HG03103 (cell line): ENCODE data around the gene ZFX.
"Not testable (repeated sequence)": the region's sequence is repeated elsewhere in the genome, so short reads cannot be mapped to it uniquely, and the experiment has no call there.

Experiments used
- ATAC-seq: cut with Tn5 transposase; IDR thresholded peaks from one replicate; pipeline ENCODE4 v1.9.1; 2021; ENCODE audit warnings: low read depth; ENCODE audit not compliant: unreplicated experiment

The ZFX gene

DNA sequence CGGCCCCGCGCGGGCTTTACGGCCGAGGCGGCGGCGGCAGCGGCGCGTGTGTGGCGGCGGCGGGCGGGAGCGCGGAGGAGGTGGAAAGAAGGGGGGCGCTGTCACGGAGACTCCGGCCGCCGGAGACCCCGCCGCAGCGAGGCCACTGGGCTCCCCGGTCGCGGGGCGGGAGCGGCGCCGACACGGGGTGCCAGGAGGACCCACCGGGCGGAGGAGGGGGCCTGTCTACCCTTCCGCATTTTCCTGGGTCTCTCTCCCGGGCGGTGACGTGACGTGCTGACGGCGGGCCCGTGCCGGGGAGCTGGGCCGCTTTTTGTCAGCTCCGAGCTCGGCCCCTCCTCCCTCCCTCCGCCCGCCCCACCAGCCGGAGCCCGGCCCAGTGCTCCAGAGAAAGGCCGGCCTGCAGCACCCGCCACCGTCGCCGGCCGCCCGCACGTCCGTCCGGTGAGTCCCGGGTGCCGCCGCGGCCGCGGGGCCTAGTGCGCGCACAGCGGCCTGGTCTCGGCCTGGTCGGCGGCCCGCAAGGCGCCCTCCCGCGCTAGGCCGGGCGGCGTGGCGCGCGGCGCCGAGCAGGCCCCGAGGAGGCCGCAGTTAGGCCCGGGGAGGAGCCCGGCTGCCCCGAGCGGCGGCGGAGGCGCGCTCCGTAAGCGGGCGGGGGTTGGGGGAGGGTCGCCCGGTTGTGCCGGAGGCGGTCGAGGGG is at the start of gene ZFX:
Gene ZFX, plus strand, starts transcription at position 379 of the 700 bp plus-strand sequence. CDS start 23,014 bp downstream, outside the sequence.
- peak; percentile 33 for ATAC-seq

DNA sequence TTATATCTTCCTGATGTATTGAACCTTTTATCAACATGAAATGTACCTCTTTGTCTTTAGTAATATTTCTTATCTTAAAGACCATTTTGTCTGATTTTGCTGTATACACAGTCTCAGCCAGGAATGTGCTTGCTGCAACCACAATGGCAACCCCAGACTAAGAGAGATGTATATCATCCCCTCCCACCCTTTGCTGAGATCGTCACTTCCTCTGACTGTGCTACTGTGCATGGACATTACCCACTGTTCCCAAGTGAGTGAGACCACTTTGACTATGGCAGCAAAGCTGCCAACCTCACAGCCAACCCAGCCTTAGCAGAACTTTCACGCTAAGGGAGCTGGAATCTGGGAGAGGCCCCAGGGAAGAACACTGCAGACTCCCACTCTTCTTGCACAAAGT is 48.8 kb upstream of the ZFX start:
- ATAC-seq = no peak

DNA sequence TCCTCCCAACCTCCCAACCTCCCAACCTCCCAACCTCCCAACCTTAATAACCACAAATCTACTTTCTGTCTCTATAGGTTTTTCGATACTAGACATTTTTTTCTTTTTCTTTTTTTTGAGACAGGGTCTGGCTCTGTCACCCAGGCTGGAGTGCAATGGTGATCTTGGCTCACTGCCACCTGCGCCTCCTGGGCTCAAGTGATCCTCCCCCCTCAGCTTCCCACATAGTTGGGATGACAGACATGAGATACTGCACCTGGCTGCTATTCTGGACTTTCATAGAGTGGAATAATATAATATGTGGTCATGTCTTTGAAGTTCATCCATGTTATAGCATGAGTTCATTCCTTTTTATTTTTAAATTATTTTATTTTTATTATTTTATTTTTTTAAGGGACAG is 39.5 kb upstream of the ZFX start:
- ATAC-seq = no peak

DNA sequence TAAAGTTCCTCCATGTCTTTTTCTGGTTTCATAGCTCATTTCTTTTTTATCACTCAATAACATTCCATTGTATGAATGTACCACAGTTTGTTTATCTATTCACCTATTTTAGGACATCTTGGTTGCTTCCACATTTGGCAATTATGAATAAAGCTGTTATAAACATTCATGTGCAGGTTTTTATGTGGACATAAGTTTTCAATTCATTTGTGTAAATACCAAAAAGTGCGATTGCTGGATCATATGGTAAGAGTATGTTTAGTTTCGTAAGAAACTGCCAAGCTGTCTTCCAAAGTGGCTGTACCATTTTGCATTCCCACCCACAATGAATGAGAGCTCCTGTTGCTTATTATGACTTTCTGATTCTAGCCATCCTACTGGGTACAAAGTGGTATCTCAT is 36.3 kb upstream of the ZFX start:
- ATAC-seq = no peak

DNA sequence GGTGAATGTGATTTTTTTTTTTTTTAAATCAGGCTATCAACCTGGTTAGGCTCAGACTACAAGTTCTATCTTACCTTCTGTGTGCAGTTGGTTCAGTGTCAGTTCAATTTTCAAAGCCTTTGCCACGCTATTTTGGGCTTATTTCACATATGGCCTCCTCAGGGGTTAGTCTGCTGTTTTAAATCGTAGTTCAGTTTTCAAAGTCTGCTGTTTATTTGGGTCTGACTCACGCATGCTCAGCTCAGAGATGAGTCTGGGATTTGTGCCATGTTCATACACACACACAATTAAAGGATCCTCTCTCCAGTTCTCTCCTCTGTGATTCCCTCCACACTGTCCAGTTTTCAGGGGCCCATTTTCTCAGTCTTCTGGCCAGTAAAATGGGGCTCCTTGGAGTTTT is 32.3 kb upstream of the ZFX start:
- no peak for ATAC-seq

DNA sequence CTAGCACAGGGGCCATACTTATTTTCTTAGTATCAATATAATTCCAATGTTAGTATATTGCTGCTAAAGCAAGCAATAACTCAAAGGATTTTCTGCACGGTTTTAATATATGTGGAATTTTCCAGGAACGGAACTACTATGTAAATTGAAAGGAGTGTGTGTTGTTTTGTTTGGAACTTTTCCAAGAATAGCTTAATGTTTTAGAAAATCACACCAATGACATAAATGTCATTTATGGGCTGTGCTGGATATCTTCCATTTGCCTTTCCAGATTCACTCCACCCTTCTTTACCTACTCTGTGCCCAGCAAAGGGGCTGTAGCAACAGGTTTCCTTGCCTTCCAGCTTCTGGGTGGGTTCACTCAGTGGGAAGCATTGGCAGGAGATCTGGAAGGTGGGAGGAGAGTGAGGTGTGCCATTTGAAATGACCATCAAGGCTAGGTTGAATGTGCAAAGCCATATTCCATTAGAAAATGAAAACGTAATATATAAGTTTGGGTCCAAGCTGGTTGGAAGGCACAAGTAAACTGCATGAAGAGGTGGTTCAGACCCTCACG is 25.2 kb upstream of the ZFX start:
- no peak for ATAC-seq

DNA sequence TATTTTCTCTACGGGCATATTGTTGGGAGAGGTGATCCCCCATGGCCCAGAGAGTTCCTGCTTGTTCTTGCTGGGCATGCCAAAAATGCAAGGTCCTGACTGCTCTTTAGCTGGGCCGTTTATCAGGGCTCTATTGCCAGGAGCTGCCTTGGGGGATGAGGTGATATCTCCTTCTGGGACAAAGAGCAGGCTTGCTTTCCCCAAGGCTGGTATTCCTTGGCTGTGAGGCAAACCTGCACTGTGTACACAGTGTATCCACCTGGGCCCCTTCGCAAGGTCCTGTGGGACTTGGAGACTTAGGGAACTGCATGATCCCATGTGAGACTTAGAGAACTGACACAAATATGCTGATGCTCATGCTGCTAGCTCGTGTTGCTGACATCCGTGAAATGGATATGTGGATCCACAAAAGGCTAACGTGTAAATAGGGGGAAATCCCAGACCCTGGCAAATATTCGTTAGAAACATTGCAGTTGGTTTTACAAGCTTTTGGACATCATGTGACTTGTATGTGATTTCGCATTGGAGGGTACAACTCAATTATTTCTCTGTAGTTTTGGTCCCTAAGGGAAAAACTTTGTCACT is 24.4 kb upstream of the ZFX start:
- no peak for ATAC-seq

DNA sequence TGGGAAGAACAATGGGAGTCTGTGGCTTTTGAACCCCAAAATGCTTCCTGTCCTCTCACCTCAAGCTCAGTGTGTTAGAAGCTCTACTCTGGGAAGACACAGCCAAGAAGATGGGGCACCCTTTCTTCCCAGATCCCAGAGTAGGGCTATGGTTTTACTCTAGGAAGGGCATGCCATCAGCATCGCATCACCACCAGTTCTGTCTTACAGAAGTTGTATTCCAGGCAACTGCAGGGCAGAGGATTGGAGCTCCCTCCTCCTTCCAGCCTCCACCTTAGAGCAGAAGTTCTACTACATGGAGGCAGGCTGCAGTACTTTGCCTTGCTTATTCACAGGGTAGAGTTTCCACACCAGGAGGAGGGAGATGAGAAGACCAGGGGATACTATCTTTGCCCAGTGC is 18.1 kb upstream of the ZFX start:
- no peak for ATAC-seq

DNA sequence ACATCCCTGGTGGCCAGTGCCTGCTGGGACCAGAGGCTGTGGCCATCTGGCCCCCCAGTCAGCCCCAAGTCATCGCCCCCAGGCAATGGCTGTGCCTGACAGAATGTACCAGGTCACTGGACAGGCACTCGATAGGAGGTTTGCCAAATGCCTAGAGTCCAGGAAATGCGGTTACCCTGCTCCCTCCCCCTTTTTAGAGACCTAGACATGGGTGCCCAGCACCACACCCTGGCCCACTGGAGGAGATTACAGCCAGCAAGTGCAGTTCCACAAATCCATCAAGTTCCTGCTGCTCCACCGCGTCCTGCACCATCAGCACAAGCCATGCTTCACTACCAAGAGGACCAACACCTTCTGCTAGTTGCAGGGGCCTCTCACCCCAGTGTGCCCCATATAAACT is 16.2 kb upstream of the ZFX start:
- no peak for ATAC-seq

DNA sequence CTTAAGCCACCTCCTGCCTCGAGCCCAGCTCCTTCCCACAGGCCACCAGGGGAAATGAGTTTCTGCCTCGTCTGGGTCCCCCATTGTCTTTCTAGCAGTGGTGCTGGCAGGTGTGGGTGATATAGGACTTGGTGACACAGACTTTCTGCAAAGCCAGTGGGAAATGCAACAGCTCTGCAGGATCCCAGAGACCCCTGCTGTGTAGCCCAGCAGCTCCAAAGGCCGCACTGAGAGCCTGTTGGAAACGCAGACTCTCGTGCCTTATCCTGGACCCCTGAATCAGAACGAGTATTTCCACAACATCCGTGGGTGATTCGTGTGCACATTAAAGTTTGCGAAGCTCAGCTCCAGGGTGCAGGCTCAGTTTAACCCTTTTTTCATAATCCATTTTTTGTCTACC is 13.8 kb upstream of the ZFX start:
- not testable (repeated sequence) for ATAC-seq

DNA sequence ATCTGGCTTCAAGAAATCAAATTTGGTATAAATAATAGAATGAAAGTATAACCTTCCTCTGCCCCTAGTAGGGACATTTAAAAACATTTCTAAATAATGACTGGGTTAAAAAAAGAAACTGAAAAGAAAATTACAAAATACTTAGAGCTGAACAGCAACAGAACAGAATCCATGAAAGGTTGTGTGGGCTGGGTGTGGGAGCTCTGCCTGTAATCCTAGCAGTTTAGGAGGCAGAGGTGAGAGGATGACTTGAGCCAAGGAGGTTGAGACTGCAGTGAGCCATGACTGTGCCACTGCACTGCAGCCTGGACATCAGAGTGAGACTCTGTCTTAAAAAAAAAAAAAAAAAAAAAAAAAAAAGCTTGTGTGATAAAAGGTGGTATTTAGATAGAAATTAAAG is 12.3 kb upstream of the ZFX start:
- ATAC-seq = no peak

DNA sequence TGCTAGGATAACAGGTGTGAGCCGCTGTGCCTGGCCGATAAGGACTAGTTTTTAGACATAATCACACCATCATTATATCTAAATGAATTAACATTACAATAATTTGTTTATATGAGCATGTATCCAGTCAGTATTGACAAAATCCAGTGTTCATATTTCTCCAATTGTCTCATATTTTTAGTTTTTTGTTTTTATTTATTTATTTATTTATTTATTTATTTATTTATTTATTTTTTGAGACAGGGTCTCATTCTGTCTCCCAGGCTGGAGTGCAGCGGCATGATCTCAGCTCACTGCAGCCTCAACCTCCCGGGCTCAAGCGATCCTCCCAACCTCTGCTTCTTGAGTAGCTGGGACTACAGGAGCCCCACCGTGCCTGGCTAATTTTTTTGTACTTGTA is 5.5 kb upstream of the ZFX start:
- ATAC-seq = not testable (repeated sequence)

DNA sequence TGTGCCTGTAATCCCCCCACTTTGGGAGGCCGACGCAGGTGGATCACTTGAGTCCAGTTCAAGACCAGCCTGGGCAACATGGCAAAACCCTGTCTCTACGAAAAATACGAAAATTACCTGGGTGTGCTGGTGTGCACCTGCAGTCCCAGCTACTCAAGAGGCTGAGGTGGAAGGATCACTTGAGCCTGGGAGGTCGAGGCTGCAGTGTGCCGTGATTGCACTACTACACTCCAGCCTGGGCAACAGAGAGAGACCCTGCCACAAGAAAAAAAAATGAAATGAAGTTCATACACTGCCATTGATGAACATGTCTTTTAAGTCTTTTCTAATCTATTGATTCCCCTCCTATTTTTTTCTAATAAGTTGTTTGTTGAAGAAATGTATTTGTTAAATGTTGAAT is 5.0 kb upstream of the ZFX start:
- no peak for ATAC-seq

DNA sequence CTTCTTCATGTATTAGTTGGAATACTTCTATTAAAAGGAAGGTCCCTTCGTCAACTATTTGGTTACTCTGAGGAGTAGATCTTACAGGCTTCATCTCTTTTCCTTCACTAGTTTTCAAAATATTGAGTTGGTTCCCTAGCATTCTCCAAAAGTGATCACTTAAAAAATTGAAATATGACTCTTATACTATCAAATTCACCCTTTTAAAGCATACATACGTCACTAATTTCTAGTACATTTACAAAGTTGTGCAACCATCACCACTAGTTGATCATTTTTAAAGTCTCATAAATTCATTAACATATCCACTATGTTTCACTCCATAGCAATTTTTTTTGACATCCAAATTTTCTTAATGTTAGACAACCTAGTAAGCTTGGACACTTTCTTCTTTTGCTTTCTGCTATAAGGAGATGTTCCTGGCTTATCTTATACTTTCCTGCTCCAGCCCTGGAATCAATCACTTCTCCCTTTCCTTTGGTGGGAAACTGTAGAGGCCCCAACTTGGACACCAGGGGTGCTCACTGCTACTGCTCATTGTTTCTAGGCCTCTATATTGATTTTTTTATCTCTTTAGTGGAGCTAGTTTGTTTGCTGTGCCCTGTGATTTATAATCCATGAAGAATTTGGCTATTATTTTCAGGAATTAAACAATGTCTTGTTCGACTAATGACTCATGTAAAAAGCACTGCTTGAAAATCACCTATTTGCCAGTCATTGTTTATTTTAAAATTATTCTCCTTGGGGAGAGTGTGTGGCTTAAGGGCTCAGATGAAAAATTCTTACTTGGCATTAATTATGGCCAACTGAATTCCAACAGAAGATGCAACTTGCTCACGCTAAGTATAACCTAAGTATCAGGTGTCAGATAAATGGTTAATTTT is 4.0 kb upstream of the ZFX start:
- ATAC-seq = no peak

DNA sequence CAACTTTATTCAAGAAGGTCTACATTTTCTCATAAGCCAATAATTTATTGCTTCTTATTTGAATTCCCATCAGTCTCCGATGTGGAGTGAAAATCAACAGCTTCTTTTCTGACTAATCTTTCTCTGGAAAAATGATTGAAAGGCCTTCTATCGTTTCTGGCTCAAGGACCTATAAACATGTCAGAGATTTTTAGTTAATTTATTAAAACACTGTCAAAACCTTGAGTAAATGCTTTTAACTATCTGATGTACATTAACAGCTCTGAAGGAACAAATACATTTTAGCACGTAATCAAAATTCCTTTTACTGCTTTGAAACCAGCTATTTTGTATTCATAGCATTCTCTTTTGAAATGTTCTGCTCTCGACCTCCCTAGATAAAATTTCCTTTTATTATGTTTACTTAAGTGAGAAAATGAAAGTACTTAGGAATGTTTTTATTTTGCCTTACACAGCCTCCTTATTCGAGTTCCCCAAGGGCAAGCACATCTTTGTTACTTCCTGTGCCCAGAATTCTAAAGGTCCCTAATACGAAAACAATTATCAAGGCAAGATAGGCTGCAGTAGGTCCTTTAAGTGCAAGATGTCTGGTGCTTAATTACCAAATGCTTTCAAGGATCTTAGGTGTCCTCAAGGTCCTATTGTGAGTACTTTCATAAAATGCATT is 3.1 kb upstream of the ZFX start:
- no peak for ATAC-seq

DNA sequence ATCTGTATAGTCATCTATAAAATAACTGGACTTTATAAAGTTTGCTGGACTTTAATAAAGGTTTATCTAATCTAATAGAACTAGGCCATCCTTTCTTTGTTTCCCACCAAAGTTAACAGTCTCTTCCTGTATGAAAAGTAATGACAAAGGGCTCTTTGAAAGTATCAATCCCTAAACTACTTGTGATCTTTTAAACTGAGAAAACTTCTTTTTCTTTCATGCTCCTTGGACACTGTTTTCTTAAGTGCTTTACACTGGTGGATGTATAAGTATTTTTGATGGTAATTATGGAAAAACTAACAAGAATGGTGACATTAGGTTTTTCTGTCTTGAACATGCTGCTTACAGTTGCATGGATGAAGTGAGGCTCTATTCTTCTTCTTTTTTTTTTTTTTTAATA is 2.4 kb upstream of the ZFX start:
- no peak for ATAC-seq

DNA sequence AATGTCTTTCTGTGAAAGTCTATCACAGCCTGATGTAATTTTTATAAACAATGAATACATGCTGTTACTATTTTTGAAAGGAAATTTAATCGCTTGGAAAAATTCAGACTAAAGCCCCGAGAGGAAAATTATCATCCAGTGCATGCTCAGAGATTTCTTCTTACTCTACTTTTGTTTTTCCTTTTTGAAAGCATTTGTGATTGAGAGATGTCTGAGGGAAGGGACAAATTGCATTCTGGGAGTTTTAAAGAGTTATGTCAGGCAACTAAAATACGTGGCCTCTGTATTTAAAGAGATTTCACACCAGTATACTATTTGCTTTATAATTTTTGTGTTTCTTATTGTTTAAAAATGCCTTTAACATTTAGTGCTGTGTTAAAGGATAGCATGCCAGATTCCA is 1.4 kb upstream of the ZFX start:
- no peak for ATAC-seq

DNA sequence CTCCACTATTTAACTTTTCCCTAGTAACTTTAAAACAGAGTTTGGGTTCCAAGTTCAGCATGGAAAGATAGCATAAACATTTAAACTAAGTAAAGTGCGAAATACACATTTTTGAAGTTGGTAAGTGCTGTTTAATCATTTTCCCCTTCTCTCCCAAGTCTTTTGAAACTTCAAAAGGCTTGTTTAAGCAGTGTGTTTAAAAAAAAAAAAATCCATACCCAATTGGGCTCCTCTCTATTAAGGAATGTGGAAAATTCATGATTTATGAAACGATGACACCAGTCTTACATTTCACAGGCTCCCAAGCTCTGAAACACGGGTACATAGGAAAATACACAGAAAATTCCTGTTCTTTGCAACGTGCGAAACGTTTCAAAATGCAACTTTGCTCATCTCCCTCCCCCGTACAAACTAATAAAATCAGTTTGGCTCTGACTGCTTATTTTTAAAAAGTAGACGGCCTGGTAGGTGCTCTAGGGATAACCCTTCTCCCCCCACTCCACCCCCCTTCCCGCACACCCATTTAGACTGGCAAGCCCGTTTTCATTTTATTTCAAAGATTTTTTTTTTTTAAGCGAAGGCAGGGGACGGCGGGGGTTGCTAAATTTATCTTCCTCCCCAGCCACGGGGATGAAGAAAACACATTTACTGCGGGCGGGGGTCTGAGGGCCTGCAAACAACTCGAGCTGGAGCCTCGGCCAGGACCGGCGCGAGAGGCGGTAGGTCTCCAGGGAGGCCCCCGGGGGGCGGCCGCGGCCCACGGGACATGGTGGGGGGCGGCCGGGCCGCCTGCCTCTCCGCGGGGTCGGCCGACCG is 786 bp upstream of the ZFX start:
- no peak for ATAC-seq

DNA sequence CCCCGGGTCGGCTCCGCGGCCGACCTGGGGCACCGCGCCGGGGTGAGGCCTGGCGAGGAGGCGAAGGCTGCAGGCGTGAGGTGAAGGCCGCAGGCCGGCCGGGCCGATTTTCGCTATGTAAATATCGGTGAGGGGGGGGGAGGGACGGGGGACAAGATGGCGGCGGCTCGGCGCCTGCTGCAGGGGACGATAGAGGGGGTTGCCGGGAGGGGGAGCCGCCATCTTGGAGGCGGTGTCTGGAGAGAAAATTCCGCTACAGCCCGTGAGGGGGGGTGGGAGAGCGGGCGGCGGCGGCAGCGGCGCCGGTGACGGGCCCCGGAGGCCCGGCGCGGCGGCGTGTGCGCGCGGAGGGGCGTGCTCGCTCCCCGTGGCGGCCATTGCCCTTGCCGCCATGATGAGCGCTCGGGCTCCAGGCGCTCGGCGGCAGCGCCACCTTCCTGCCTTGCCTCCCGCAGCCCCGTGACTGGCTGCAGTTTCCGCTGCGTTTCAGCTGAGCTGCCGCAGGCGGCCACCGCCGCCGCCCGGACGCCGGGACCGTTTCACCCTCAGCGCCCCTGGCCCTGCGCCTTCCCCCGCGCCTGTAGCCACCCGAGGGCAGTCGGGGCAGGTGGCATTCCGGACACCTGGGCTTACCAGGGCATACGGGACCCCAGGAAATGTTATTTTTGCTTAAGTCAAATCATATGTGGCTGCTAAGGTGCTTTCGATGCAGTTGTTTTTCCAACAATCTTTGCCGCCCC is 692 bp downstream of the ZFX start:
- peak; percentile 56 for ATAC-seq
